AG09309 (cell line): Measurements from ENCODE around the gene CHIA.
"Not testable (repeated sequence)": the region's sequence is repeated elsewhere in the genome, so short reads cannot be mapped to it uniquely, and the experiment has no call there.

Source experiments
- DNase-seq: peaks from one replicate; pipeline ENCODE4 v3.0.0-alpha.2; 2010; ENCODE audit warnings: low read depth
- H3K4me3 ChIP-seq: 2 replicates; pipeline ENCODE4 v1.5.1; 2011; ENCODE audit warnings: mild to moderate bottlenecking, low read depth, low read length, moderate library complexity; ENCODE audit not compliant: control insufficient read depth
- CTCF ChIP-seq: IDR thresholded peaks from 2 replicates; pipeline ENCODE4 v1.5.1; 2011; ENCODE audit warnings: mild to moderate bottlenecking, low read depth, low read length, inconsistent platforms; ENCODE audit not compliant: insufficient read depth, control insufficient read depth; ENCODE audit errors: missing control alignments

Gene CHIA

GRCh38 chr1:111334169-111334568, 43.5 kb downstream of the CHIA start:
- H3K4me3 ChIP-seq: no peak overlapping the region
- peak; percentile 23 for DNase-seq
- peak; percentile 71 for TF ChIP-seq CTCF

- DNase-seq, H3K4me3 ChIP-seq: not testable (repeated sequence)
Measured at GRCh38 chr1:111335214-111335877, 44.7 kb downstream of the CHIA start.

GRCh38 chr1:111338849-111339248, 48.2 kb downstream of the CHIA start:
- DNase-seq, H3K4me3 ChIP-seq: not testable (repeated sequence)

- peak; percentile 15 for TF ChIP-seq CTCF
- DNase-seq: peak; percentile 5
- H3K4me3 ChIP-seq: peak overlapping the region; percentile 59
Measured at GRCh38 chr1:111346089-111346885, 55.6 kb downstream of the CHIA start.

GRCh38 chr1:111347026-111347425, 56.4 kb downstream of the CHIA start:
- no peak for TF ChIP-seq CTCF
- DNase-seq: no peak
- no peak overlapping the region for H3K4me3 ChIP-seq

- TF ChIP-seq CTCF: no peak
Measured at GRCh38 chr1:111351700-111352099, 61.0 kb downstream of the CHIA start.

GRCh38 chr1:111354584-111354983, 63.9 kb downstream of the CHIA start:
- no peak for TF ChIP-seq CTCF
- no peak for DNase-seq
- H3K4me3 ChIP-seq: no peak overlapping the region

More at GRCh38 chr1:111351700-111352099, 61.0 kb downstream of the CHIA start:
- no peak overlapping the region for H3K4me3 ChIP-seq
- no peak for DNase-seq
